Peyer's patch (tissue), 4 donors: ENCODE data around the gene AKAP1. TPM values are rescaled to one million over a fixed set of nuclear protein-coding genes. Genes with fewer than 3 reads are reported as not detected.

Experiments
- DNase-seq, 3 donors: peaks; one replicate each; pipeline ENCODE4 v3.0.0-alpha.2; 2017 to 2019
- H3K27ac ChIP-seq, 4 donors: fragments of 200-600 bp; sonication (generic); one replicate each; pipeline ENCODE4 v1.5.1; 2016 to 2019
- H3K27me3 ChIP-seq, 2 donors: fragments of 200-600 bp; sonication (generic); one replicate each; pipeline ENCODE4 v1.5.1; 2019
- H3K36me3 ChIP-seq, 3 donors: fragments of 200-600 bp; sonication (generic); one replicate each; pipeline ENCODE4 v1.5.1; 2016 to 2019
- H3K4me1 ChIP-seq, 4 donors: fragments of 200-600 bp; sonication (generic); one replicate each; pipeline ENCODE4 v1.5.1; 2016 to 2019
- H3K4me3 ChIP-seq, 4 donors: fragments of 200-600 bp; sonication (generic); 1 replicate in 3 of 4; 2 replicates in 1 of 4; pipeline ENCODE4 v1.5.1; 2016 to 2019; ENCODE audit warnings: mild to moderate bottlenecking in 1 of 4
- H3K9me3 ChIP-seq, 4 donors: fragments of 200-600 bp; sonication (generic); one replicate each; pipeline ENCODE4 v1.5.1; 2016 to 2019; ENCODE audit warnings: mild to moderate bottlenecking in 1 of 4
- CTCF ChIP-seq, 6 experiments: fragments of 450-650 bp in 4 of 6; fragments of 200-600 bp in 2 of 6; sonication (generic) in 1 of 6; IDR thresholded peaks; one replicate each; pipeline ENCODE4 v1.5.1; 2017 to 2019; ENCODE audit warnings: antibody characterized with exemption in 6 of 6, mild to moderate bottlenecking in 3 of 6, moderate library complexity in 1 of 6
- POLR2A ChIP-seq, 2 donors: fragments of 450-650 bp; IDR thresholded peaks; one replicate each; pipeline ENCODE4 v1.5.1; 2017; ENCODE audit warnings: antibody characterized with exemption in 2 of 2, mild to moderate bottlenecking in 2 of 2, moderate library complexity in 2 of 2
- total RNA-seq, 4 donors: library from RNA; depleted of rRNA; stranded (reverse); fragments of >200 nt; gene quantifications; one replicate each; pipeline ENCODE4 v1.1.0, GENCODE V29; 2016

The AKAP1 gene
- total RNA-seq, 4 donors from 2014 or later, result 123 to 203 (median 166) TPM

GRCh38 chr17:57142925-57143324 is 57.9 kb downstream of the AKAP1 start:
- no peaks in the 10 kb centered on the region for H3K9me3 ChIP-seq
- TF ChIP-seq POLR2A (IDR thresholded peaks at IDR 0.05) (no peak), CTCF (IDR thresholded peaks at IDR 0.05) (no peak)
- H3K4me3 ChIP-seq, result no peak overlapping the region
- H3K36me3 ChIP-seq, result no peaks in the 10 kb centered on the region
- no peaks in the 10 kb centered on the region for H3K27me3 ChIP-seq
- DNase-seq, result peak in 1 of 3 donors; percentile 56
- no peak overlapping the region for H3K27ac ChIP-seq
- H3K4me1 ChIP-seq, result no peaks in the 10 kb centered on the region

GRCh38 chr17:57143361-57143760 is 58.3 kb downstream of the AKAP1 start:
- Histone ChIP-seq H3K4me1 (no peaks in the 10 kb centered on the region), H3K36me3 (no peaks in the 10 kb centered on the region), H3K9me3 (no peaks in the 10 kb centered on the region), H3K27ac (no peak overlapping the region), H3K27me3 (no peaks in the 10 kb centered on the region), H3K4me3 (no peak overlapping the region)
- TF ChIP-seq POLR2A (IDR thresholded peaks at IDR 0.05), result no peak
- no peak for TF ChIP-seq CTCF (IDR thresholded peaks at IDR 0.05)
- DNase-seq, result no peak

GRCh38 chr17:57143919-57144318 is 58.9 kb downstream of the AKAP1 start:
- no peaks in the 10 kb centered on the region for H3K9me3 ChIP-seq
- no peaks in the 10 kb centered on the region for H3K36me3 ChIP-seq
- H3K27ac ChIP-seq, result no peak overlapping the region
- H3K4me1 ChIP-seq, result no peaks in the 10 kb centered on the region
- TF ChIP-seq POLR2A (IDR thresholded peaks at IDR 0.05) (no peak), CTCF (IDR thresholded peaks at IDR 0.05) (no peak)
- DNase-seq, result no peak
- H3K4me3 ChIP-seq, result no peak overlapping the region
- H3K27me3 ChIP-seq, result no peaks in the 10 kb centered on the region

- H3K36me3 ChIP-seq, result no peaks in the 10 kb centered on the region
- H3K4me3 ChIP-seq, result no peak overlapping the region
- no peak overlapping the region for H3K27ac ChIP-seq
- no peak for TF ChIP-seq CTCF (IDR thresholded peaks at IDR 0.05)
- TF ChIP-seq POLR2A (IDR thresholded peaks at IDR 0.05), result no peak
- H3K9me3 ChIP-seq, result no peaks in the 10 kb centered on the region
- H3K4me1 ChIP-seq, result no peaks in the 10 kb centered on the region
- no peak for DNase-seq
- H3K27me3 ChIP-seq, result no peaks in the 10 kb centered on the region
Observed at GRCh38 chr17:57144567-57144966, 59.5 kb downstream of the AKAP1 start.

- Histone ChIP-seq H3K36me3 (no peaks in the 10 kb centered on the region), H3K27ac (no peak overlapping the region), H3K4me3 (no peak overlapping the region), H3K9me3 (no peaks in the 10 kb centered on the region), H3K27me3 (no peaks in the 10 kb centered on the region), H3K4me1 (no peaks in the 10 kb centered on the region)
- DNase-seq, result no peak
- TF ChIP-seq CTCF (IDR thresholded peaks at IDR 0.05), result no peak
- TF ChIP-seq POLR2A (IDR thresholded peaks at IDR 0.05), result no peak
Observed at GRCh38 chr17:57145347-57145746, 60.3 kb downstream of the AKAP1 start.

- no peak for TF ChIP-seq CTCF (IDR thresholded peaks at IDR 0.05)
- TF ChIP-seq POLR2A (IDR thresholded peaks at IDR 0.05), result no peak
- H3K36me3 ChIP-seq, result no peaks in the 10 kb centered on the region
Observed at GRCh38 chr17:57146273-57146672, 61.2 kb downstream of the AKAP1 start.

More at GRCh38 chr17:57146273-57146672, 61.2 kb downstream of the AKAP1 start:
- no peaks in the 10 kb centered on the region for H3K27me3 ChIP-seq
- no peak for DNase-seq
- H3K9me3 ChIP-seq, result no peaks in the 10 kb centered on the region
- no peaks in the 10 kb centered on the region for H3K4me1 ChIP-seq
- H3K4me3 ChIP-seq, result no peak overlapping the region
- H3K27ac ChIP-seq, result no peak overlapping the region
